ENCODE data around the gene UTY. TPM values are rescaled to one million over a fixed set of nuclear protein-coding genes. Genes with fewer than 3 reads are reported as not detected.

Gene UTY
- total RNA-seq, 2 donors from 2014 or later = 26.1 TPM; not detected in 1

GRCh38 chrY:13423281-13423732 is 56.5 kb downstream of the UTY start:
- peaks cover 24% of the 10 kb centered on the region for H3K9me3 ChIP-seq (ENCODE audit: control insufficient read depth, low read length)
- no peaks in the 10 kb centered on the region for H3K4me1 ChIP-seq (ENCODE audit: control insufficient read depth, insufficient read depth, low read length)
- no peak overlapping the region for H3K4me3 ChIP-seq (ENCODE audit: low read length)
- DNase-seq = no peak
- no peak overlapping the region for H3K27ac ChIP-seq (ENCODE audit: low read depth, low read length)
- no peaks in the 10 kb centered on the region for H3K27me3 ChIP-seq (ENCODE audit: control insufficient read depth, insufficient read depth, low read length, poor library complexity, severe bottlenecking)
- Mint-ChIP-seq H3K27me3 (ENCODE audit: insufficient read depth) (no peaks in the 10 kb centered on the region), H3K27ac (no peak overlapping the region), H3K4me1 (no peaks in the 10 kb centered on the region), H3K9me3 (no peaks in the 10 kb centered on the region), H3K36me3 (ENCODE audit: low read depth) (no peaks in the 10 kb centered on the region), H3K4me3 (no peak overlapping the region)
- 80 to 99% methylated on average over 1 to 5 of the region's 5 CpGs for WGBS, 2 experiments (ENCODE audit: insufficient coverage in 1 of 2, insufficient read length in 1 of 2)
- peaks cover 30% of the 10 kb centered on the region for H3K36me3 ChIP-seq (ENCODE audit: control insufficient read depth, insufficient read depth, low read length)
- H3K9ac ChIP-seq (ENCODE audit: extremely low read depth, low read length, poor library complexity, severe bottlenecking) = no peak overlapping the region
- TF ChIP-seq CTCF (conservative IDR thresholded peaks at IDR 0.05) = no peak

GRCh38 chrY:13416869-13417661 is 62.8 kb downstream of the UTY start:
- no peak for DNase-seq
- TF ChIP-seq CTCF (conservative IDR thresholded peaks at IDR 0.05) = no peak
- Histone ChIP-seq H3K4me3 (ENCODE audit: low read length) (no peak overlapping the region), H3K27me3 (ENCODE audit: control insufficient read depth, insufficient read depth, low read length, poor library complexity, severe bottlenecking) (no peaks in the 10 kb centered on the region), H3K36me3 (ENCODE audit: control insufficient read depth, insufficient read depth, low read length) (no peaks in the 10 kb centered on the region), H3K4me1 (ENCODE audit: control insufficient read depth, insufficient read depth, low read length) (no peaks in the 10 kb centered on the region), H3K27ac (ENCODE audit: low read depth, low read length) (no peak overlapping the region), H3K9ac (ENCODE audit: extremely low read depth, low read length, poor library complexity, severe bottlenecking) (no peak overlapping the region), H3K9me3 (ENCODE audit: control insufficient read depth, low read length) (no peaks in the 10 kb centered on the region)
- no peaks in the 10 kb centered on the region for H3K9me3 Mint-ChIP-seq
- 87 to 95% methylated on average over 3 to 5 of the region's 6 CpGs for WGBS, 2 experiments (ENCODE audit: insufficient coverage in 1 of 2, insufficient read length in 1 of 2)
- no peaks in the 10 kb centered on the region for H3K36me3 Mint-ChIP-seq (ENCODE audit: low read depth)
- no peaks in the 10 kb centered on the region for H3K27me3 Mint-ChIP-seq (ENCODE audit: insufficient read depth)
- no peaks in the 10 kb centered on the region for H3K4me1 Mint-ChIP-seq
- H3K27ac Mint-ChIP-seq = no peak overlapping the region
- no peak overlapping the region for H3K4me3 Mint-ChIP-seq

- H3K36me3 ChIP-seq (ENCODE audit: control insufficient read depth, insufficient read depth, low read length) = no peaks in the 10 kb centered on the region
- no peak for TF ChIP-seq CTCF (conservative IDR thresholded peaks at IDR 0.05)
- no peak overlapping the region for H3K27ac ChIP-seq (ENCODE audit: low read depth, low read length)
- no peak for DNase-seq
- H3K27ac Mint-ChIP-seq = no peak overlapping the region
- no peaks in the 10 kb centered on the region for H3K27me3 Mint-ChIP-seq (ENCODE audit: insufficient read depth)
- H3K4me3 Mint-ChIP-seq = no peak overlapping the region
- no peaks in the 10 kb centered on the region for H3K4me1 Mint-ChIP-seq
- no peaks in the 10 kb centered on the region for H3K9me3 Mint-ChIP-seq
- no peaks in the 10 kb centered on the region for H3K9me3 ChIP-seq (ENCODE audit: control insufficient read depth, low read length)
- no peaks in the 10 kb centered on the region for H3K4me1 ChIP-seq (ENCODE audit: control insufficient read depth, insufficient read depth, low read length)
- no peak overlapping the region for H3K4me3 ChIP-seq (ENCODE audit: low read length)
- no peaks in the 10 kb centered on the region for H3K36me3 Mint-ChIP-seq (ENCODE audit: low read depth)
- no peak overlapping the region for H3K9ac ChIP-seq (ENCODE audit: extremely low read depth, low read length, poor library complexity, severe bottlenecking)
- H3K27me3 ChIP-seq (ENCODE audit: control insufficient read depth, insufficient read depth, low read length, poor library complexity, severe bottlenecking) = no peaks in the 10 kb centered on the region
These were observed 64.3 kb downstream of the UTY start for GRCh38 chrY:13415556-13415955.

Data from endodermal cell (in vitro differentiated cells).